ENCODE results near the gene ZNF724.

The ZNF724 gene

DNA sequence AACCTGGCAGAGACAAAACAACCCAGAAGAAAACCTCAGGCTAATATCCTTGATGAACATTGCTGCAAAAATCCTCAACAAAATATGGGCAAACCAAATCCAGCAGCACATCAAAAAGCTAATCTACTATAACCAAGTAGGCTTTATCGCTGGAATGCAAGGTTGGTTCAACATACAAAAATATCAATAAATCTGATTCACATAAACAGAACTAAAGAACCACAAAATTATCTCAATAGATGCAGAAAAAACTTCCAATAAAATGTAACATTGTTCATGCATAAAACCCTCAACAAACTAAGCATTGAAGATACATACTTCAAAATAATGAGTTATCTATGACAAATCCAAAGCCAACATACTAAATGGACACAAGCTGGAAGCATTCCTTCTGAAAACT, 8.8 kb downstream of the ZNF724 start:
- DNase-seq: no peak

- no peak for DNase-seq
Measured at GRCh38 chr19:23222998-23223652, 27.1 kb downstream of the ZNF724 start.

- peak; percentile 26 for DNase-seq
Measured at GRCh38 chr19:23203841-23204344, 46.3 kb downstream of the ZNF724 start.

DNA sequence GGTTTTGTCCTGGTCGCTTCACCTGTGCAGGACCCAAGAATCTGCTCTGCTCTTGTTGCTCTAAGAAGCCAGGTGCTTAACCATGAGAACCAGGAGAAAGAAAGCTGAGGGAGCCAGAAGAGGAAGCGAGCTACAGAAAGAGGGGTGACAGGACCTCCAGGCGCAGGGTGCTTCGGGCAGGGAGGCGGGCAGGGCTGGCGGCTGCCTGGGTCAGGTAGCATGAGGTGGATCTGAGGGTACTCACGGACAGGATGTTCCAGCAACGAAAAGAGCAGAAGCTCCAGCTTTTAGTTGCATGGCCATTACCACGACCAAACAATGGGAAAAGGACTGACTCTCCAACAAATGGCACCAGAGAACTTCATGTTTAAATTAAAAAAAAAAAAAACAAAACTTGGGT, 59.9 kb downstream of the ZNF724 start:
- no peak for DNase-seq

- DNase-seq: no peak
Measured at GRCh38 chr19:23183251-23183650, 66.9 kb downstream of the ZNF724 start.
